Heart left ventricle (tissue), 13 donors: ENCODE results near the gene GRIK1.

ENCODE experiments used
- POLR2A ChIP-seq, 2 donors: fragments of 450-650 bp; IDR thresholded peaks; one replicate each; pipeline ENCODE4 v1.6.1; 2017; ENCODE audit warnings: antibody characterized with exemption in 2 of 2, mild to moderate bottlenecking in 2 of 2, moderate library complexity in 2 of 2
- TF ChIP-seq, protein P1 (sequence below), 12 donors: fragments of 200-600 bp; sonication (generic) in 4 of 12; IDR thresholded peaks; one replicate each; pipeline versions ENCODE4 v1.5.0 to v1.8.0; 2018 to 2022; ENCODE audit warnings: antibody characterized with exemption in 12 of 12, mild to moderate bottlenecking in 5 of 12
- donor health status: ischemic (EF 13 %, LVEDD 7.1; RV severe dilation, severe dysfunction).
- donor health status: DM: no; HTN: yes; CAD: no.
- donor health status: DM: no; HTN: no; CAD: no.
- donor health status: ischemic (EF 25% LVEDD 6.9; RV normal size, moderate dysfunction).
- donor health status: ischemic (EF 25% LVEDD 5.7; RV mildly dilated, moderate dysfunction).
- donor health status: ischemic (EF 35%, LVEDD 5.7; RV mildly dilated, moderate dysfunction).
- donor health status: nonischemic (EF 11% LVEDD 7.7; RV severe dilation, severe dysfunction).
- donor health status: DM: yes; HTN: yes; CAD: no.
- donor health status: PGD.
- donor health status: ischemic (EF 29% LVEDD 5.4; RV normal size, mild dysfunction).
- donor health status: nonischemic (EF 23%, LVEDD 6.1; RV moderate dilation, normal function).

DNA sequence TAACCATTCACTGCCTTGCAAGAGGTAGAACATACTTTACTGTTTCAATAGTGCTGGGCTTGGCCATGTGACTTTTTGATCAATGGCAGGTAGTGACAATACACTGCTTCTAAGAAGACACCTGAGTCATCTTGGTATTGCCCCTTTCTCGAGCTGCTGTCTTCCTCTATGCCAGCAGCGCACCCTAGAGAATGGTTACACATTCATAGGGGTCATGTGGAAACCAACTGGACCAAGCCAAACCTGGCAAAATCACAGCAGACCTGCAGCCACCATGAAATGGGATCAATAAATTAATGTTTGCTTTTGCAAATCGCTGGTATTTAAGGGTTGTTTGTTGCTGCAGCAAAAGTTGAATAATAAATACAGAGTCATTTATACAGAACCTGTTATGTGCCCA is 122.3 kb downstream of the GRIK1 start:
- TF ChIP-seq, protein P1, sequence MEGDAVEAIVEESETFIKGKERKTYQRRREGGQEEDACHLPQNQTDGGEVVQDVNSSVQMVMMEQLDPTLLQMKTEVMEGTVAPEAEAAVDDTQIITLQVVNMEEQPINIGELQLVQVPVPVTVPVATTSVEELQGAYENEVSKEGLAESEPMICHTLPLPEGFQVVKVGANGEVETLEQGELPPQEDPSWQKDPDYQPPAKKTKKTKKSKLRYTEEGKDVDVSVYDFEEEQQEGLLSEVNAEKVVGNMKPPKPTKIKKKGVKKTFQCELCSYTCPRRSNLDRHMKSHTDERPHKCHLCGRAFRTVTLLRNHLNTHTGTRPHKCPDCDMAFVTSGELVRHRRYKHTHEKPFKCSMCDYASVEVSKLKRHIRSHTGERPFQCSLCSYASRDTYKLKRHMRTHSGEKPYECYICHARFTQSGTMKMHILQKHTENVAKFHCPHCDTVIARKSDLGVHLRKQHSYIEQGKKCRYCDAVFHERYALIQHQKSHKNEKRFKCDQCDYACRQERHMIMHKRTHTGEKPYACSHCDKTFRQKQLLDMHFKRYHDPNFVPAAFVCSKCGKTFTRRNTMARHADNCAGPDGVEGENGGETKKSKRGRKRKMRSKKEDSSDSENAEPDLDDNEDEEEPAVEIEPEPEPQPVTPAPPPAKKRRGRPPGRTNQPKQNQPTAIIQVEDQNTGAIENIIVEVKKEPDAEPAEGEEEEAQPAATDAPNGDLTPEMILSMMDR (IDR thresholded peaks at IDR 0.05) = no peak
- TF ChIP-seq POLR2A (IDR thresholded peaks at IDR 0.05) = no peak
